K562 (cell line): ENCODE measurements around the gene PTPN7. TPM values are rescaled to one million over a fixed set of nuclear protein-coding genes. Genes with fewer than 3 reads are reported as not detected.

Experiments used
- CREBBP ChIP-seq: IDR thresholded peaks from one replicate; pipeline ENCODE4 v1.6.1; 2012; ENCODE audit warnings: low read depth, mild to moderate bottlenecking, control low read depth, inconsistent platforms, low read length
- EP300 ChIP-seq: IDR thresholded peaks from 2 replicates; pipeline ENCODE4 v1.6.1; 2012; ENCODE audit warnings: low read length, improper control_type of control experiment
- FOXA3 ChIP-seq, 2 experiments: fragments of 450-650 bp in 1 of 2; sonication (generic) in 1 of 2; formaldehyde crosslinking; IDR thresholded peaks in 1 of 2; conservative IDR thresholded peaks in 1 of 2; 2 replicates each; pipeline versions ENCODE4 v1.4.0 to v1.8.0; 2020 to 2022; ENCODE audit warnings: mild to moderate bottlenecking in 2 of 2, missing genetic modification reagents in 1 of 2
- HNRNPLL ChIP-seq: fragments of 200-400 bp; formaldehyde crosslinking; IDR thresholded peaks from 2 replicates; pipeline ENCODE4 v1.6.1; 2017; ENCODE audit warnings: low read length, low read depth, mild to moderate bottlenecking; ENCODE audit not compliant: poor library complexity, severe bottlenecking
- MYBL2 ChIP-seq, 2 experiments: fragments of 450-650 bp in 1 of 2; sonication (generic) in 1 of 2; formaldehyde crosslinking in 1 of 2; IDR thresholded peaks; 2 replicates each; pipeline versions ENCODE4 v1.6.1 to v1.8.1; 2017 to 2022; ENCODE audit warnings: borderline replicate concordance in 1 of 2, inconsistent platforms in 1 of 2, low read depth in 1 of 2, mild to moderate bottlenecking in 1 of 2, missing genetic modification reagents in 1 of 2, moderate library complexity in 1 of 2
- NFRKB ChIP-seq: fragments of 450-650 bp; IDR thresholded peaks from 2 replicates; pipeline ENCODE4 v1.6.1; 2016; ENCODE audit warnings: low read depth
- POLR2AphosphoS5 ChIP-seq: IDR thresholded peaks from 2 replicates; pipeline ENCODE4 v1.6.1; 2011; ENCODE audit warnings: mild to moderate bottlenecking, low read depth, low read length, moderate library complexity; ENCODE audit not compliant: control insufficient read depth, insufficient read depth
- RBBP5 ChIP-seq: fragments of 200-600 bp; sonication (generic); IDR thresholded peaks from 2 replicates; pipeline ENCODE4 v1.6.1; 2012; ENCODE audit warnings: borderline replicate concordance, mild to moderate bottlenecking, low read length, control low read depth, inconsistent platforms; ENCODE audit not compliant: insufficient read depth, poor library complexity, severe bottlenecking
- SETDB1 ChIP-seq: IDR thresholded peaks from one replicate; pipeline ENCODE4 v1.6.1; 2012; ENCODE audit warnings: low read length, control low read depth, inconsistent platforms
- ZBTB8A ChIP-seq: fragments of 450-650 bp; IDR thresholded peaks from 2 replicates; pipeline ENCODE4 v1.6.1; 2018; ENCODE audit warnings: mild to moderate bottlenecking, moderate library complexity; ENCODE audit not compliant: partially characterized antibody
- ZFP1 ChIP-seq: fragments of 450-650 bp; formaldehyde crosslinking; IDR thresholded peaks from 2 replicates; pipeline ENCODE4 v1.4.0; 2020; ENCODE audit warnings: mild to moderate bottlenecking, mixed read lengths
- ZKSCAN1 ChIP-seq: fragments of 150-350 bp; IDR thresholded peaks from 2 replicates; pipeline ENCODE4 v1.6.1; 2016; ENCODE audit warnings: low read depth, low read length
- ZNF174 ChIP-seq: fragments of 250-450 bp; sonication (Bioruptor Pico); IDR thresholded peaks from 2 replicates; pipeline ENCODE4 v1.4.0; 2020; ENCODE audit warnings: mild to moderate bottlenecking
- ZNF764 ChIP-seq: fragments of 250-450 bp; sonication (Bioruptor Pico); IDR thresholded peaks from 2 replicates; pipeline ENCODE4 v1.4.0; 2020; ENCODE audit warnings: low read depth, mild to moderate bottlenecking, moderate library complexity
- polyA plus RNA-seq, 8 experiments: library from polyadenylated mRNA; depleted of rRNA in 4 of 8; stranded (reverse) in 5 of 8; unstranded in 3 of 8; fragments of >200 nt; fragmentation: Nextera tagmentation in 2 of 8; fragmentation: Illumina TruSeq in 1 of 8; extraction: Ambion mirVana in 2 of 8; extraction: Trizol in 1 of 8; gene quantifications; 2 replicates each; pipeline versions ENCODE4 v1.2.1 to v1.2.3, GENCODE V29; 2011 to 2014; ENCODE audit warnings: inconsistent platforms in 1 of 8, missing spikeins in 1 of 8
- total RNA-seq, 7 experiments: library from RNA; depleted of rRNA in 6 of 7; stranded (reverse); fragments of >200 nt in 6 of 7; fragmentation: Illumina TruSeq in 2 of 7; extraction: Trizol in 2 of 7; gene quantifications; 2 replicates each; pipeline versions ENCODE4 v1.2.1 to v1.2.3, GENCODE V29; 2011 to 2021; ENCODE audit warnings: low replicate concordance in 1 of 7
- TF ChIP-seq, protein P1 (sequence below): sonication (generic); formaldehyde crosslinking; IDR thresholded peaks from 2 replicates; pipeline ENCODE4 v1.8.0; 2023; ENCODE audit warnings: missing genetic modification reagents, mild to moderate bottlenecking, borderline replicate concordance
- TF ChIP-seq, protein P2 (sequence below), 2 experiments: fragments of 450-650 bp in 1 of 2; IDR thresholded peaks; 2 replicates each; pipeline ENCODE4 v1.6.1; 2011 to 2017; ENCODE audit warnings: low read depth in 2 of 2, antibody characterized with exemption in 1 of 2, borderline replicate concordance in 1 of 2, low read length in 1 of 2, mild to moderate bottlenecking in 1 of 2, mixed read lengths in 1 of 2; ENCODE audit not compliant: control insufficient read depth in 1 of 2

PTPN7 gene
- total and polyA plus RNA-seq, 9 of the 15 experiments (the other 6 are each of a cell fraction or from before 2014, with no cell fraction given), result 18.7 to 144 (median 120) TPM

- TF ChIP-seq, protein P1, sequence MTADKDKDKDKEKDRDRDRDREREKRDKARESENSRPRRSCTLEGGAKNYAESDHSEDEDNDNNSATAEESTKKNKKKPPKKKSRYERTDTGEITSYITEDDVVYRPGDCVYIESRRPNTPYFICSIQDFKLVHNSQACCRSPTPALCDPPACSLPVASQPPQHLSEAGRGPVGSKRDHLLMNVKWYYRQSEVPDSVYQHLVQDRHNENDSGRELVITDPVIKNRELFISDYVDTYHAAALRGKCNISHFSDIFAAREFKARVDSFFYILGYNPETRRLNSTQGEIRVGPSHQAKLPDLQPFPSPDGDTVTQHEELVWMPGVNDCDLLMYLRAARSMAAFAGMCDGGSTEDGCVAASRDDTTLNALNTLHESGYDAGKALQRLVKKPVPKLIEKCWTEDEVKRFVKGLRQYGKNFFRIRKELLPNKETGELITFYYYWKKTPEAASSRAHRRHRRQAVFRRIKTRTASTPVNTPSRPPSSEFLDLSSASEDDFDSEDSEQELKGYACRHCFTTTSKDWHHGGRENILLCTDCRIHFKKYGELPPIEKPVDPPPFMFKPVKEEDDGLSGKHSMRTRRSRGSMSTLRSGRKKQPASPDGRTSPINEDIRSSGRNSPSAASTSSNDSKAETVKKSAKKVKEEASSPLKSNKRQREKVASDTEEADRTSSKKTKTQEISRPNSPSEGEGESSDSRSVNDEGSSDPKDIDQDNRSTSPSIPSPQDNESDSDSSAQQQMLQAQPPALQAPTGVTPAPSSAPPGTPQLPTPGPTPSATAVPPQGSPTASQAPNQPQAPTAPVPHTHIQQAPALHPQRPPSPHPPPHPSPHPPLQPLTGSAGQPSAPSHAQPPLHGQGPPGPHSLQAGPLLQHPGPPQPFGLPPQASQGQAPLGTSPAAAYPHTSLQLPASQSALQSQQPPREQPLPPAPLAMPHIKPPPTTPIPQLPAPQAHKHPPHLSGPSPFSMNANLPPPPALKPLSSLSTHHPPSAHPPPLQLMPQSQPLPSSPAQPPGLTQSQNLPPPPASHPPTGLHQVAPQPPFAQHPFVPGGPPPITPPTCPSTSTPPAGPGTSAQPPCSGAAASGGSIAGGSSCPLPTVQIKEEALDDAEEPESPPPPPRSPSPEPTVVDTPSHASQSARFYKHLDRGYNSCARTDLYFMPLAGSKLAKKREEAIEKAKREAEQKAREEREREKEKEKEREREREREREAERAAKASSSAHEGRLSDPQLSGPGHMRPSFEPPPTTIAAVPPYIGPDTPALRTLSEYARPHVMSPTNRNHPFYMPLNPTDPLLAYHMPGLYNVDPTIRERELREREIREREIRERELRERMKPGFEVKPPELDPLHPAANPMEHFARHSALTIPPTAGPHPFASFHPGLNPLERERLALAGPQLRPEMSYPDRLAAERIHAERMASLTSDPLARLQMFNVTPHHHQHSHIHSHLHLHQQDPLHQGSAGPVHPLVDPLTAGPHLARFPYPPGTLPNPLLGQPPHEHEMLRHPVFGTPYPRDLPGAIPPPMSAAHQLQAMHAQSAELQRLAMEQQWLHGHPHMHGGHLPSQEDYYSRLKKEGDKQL (CRISPR knock-in tag), result no peak
- TF ChIP-seq CREBBP (no peak), ZNF174 (CRISPR knock-in tag) (no peak), MYBL2 (IDR thresholded peaks at IDR 0.05; ENCODE audit: low read depth) (no peak), MYBL2 (CRISPR knock-in tag; IDR thresholded peaks at IDR 0.05; ENCODE audit: borderline replicate concordance) (no peak), RBBP5 (no peak), EP300 (no peak), ZKSCAN1 (no peak), NFRKB (no peak), ZFP1 (CRISPR knock-in tag) (no peak), ZBTB8A (no peak), HNRNPLL (no peak), ZNF764 (CRISPR knock-in tag) (no peak), POLR2AphosphoS5 (no peak), FOXA3 (CRISPR knock-in tag; conservative IDR thresholded peaks at IDR 0.05 in 1 of 2, IDR thresholded peaks at IDR 0.05 in 1 of 2) (no peak), SETDB1 (no peak)
- TF ChIP-seq, protein P2, sequence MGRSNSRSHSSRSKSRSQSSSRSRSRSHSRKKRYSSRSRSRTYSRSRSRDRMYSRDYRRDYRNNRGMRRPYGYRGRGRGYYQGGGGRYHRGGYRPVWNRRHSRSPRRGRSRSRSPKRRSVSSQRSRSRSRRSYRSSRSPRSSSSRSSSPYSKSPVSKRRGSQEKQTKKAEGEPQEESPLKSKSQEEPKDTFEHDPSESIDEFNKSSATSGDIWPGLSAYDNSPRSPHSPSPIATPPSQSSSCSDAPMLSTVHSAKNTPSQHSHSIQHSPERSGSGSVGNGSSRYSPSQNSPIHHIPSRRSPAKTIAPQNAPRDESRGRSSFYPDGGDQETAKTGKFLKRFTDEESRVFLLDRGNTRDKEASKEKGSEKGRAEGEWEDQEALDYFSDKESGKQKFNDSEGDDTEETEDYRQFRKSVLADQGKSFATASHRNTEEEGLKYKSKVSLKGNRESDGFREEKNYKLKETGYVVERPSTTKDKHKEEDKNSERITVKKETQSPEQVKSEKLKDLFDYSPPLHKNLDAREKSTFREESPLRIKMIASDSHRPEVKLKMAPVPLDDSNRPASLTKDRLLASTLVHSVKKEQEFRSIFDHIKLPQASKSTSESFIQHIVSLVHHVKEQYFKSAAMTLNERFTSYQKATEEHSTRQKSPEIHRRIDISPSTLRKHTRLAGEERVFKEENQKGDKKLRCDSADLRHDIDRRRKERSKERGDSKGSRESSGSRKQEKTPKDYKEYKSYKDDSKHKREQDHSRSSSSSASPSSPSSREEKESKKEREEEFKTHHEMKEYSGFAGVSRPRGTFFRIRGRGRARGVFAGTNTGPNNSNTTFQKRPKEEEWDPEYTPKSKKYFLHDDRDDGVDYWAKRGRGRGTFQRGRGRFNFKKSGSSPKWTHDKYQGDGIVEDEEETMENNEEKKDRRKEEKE (IDR thresholded peaks at IDR 0.05; ENCODE audit: borderline replicate concordance in 1 of 2, control insufficient read depth in 1 of 2, low read depth in 2 of 2, low read length in 1 of 2), result no peak
Measured at GRCh38 chr1:202182040-202182877, 21.9 kb upstream of the PTPN7 start (continued).
